Activated CD4-positive, alpha-beta T cell treated with anti-CD3 and anti-CD28 coated beads, Interleukin-2, Interleukin-4, amounts not matched to agents 100 ng/mL and 50 ng/mL, durations not matched to agents 16 hours and 8 hours (primary cell): Measurements from ENCODE around the gene KCNJ6.
"Not testable (repeated sequence)": the region's sequence is repeated elsewhere in the genome, so short reads cannot be mapped to it uniquely, and the experiment has no call there.

Experiments used
- DNase-seq: peaks from one replicate; pipeline ENCODE4 v3.0.0-alpha.2; 2020; ENCODE audit warnings: low spot score

Gene KCNJ6

GRCh38 chr21:37916310-37917051 lies at the start of gene KCNJ6:
Gene KCNJ6 (minus strand): TSS chr21:37916457. CDS start chr21:37840682, 75,775 bp downstream.
- DNase-seq = no peak

- DNase-seq = no peak
Observed at GRCh38 chr21:37965088-37965805, 49.0 kb upstream of the KCNJ6 start.

DNA sequence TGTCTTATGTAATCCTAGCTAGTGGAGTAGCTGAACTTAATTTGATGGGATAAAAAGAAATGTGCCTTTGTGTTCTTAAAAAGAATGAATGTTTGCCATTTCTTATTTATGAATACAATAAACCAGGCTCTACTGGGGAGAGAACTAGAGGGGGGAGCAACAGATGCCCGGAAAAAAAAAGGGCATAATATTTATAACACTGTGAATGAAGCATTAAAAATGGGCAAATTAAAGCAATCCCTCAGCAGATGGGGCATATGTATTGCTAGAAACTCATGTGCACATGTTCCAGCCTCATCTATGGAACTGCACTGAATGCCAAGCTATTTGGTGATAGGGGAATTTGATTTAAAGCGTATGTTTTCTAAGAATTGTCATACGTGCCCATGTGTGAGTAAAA lies 42.3 kb upstream of the KCNJ6 start:
- DNase-seq = no peak

GRCh38 chr21:37956772-37957171 lies 40.5 kb upstream of the KCNJ6 start:
- DNase-seq = no peak

DNA sequence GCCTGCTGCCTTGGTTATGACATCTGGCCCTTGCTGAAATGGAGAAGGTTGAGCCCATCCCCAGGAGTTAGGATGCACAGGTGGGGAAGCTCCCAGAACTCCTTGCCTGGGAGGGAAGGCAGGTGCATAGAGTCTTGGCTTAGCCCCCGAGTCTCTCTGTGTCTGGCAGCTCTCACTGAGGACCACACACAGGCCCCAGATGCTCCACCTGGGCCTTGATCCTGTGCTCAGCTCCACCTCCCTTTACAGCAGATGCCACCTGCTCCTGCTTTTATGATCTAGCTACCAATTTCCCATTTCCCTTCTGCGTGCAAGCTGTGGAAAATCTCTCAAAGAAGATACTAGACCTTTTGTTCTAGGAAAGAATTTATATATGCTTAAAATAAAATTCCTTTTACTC lies 28.8 kb upstream of the KCNJ6 start:
- DNase-seq = no peak

GRCh38 chr21:37944496-37944895 lies 28.2 kb upstream of the KCNJ6 start:
- DNase-seq = no peak

DNA sequence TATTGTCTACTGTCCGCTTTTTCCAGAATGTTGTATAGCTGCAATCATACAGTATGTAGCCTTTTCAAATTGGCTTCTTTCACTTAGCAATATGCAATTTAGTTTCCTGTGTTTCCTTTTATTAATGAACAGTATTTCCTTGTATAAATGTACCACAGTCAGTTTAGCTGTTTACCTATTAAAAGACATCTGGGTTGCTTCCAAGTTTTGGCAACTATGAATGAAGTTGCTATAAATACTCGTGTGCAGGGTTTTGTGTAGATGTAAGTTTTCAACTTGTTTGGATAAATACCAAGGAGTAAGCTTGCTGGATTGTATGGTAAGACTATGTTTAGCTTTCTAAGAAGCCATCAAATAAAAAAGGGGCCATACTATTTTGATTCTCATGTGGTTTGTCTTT lies 24.4 kb upstream of the KCNJ6 start:
- DNase-seq = no peak

GRCh38 chr21:37939838-37940237 lies 23.6 kb upstream of the KCNJ6 start:
- no peak for DNase-seq

GRCh38 chr21:37939251-37939650 lies 23.0 kb upstream of the KCNJ6 start:
- DNase-seq = no peak

DNA sequence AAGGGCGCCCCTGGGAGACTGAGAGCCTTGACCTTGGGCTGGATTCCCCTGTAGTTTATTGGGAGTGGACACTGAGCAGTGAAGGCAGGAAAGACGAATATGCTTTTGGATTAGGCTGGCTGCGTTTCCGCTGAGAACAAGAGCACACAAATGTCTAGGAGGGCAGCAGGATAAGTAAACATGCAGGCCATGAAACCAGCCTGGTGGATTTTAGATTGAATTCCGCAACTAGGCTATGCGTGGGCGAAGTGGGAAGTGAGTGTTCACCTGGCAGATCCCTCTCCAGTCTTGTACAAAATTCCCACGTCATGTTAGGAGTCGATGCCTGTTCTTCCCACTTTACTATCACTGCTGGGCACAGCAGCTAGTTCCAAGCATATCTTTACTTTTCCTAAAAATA lies 21.4 kb upstream of the KCNJ6 start:
- DNase-seq = no peak

GRCh38 chr21:37936010-37936785 lies 19.9 kb upstream of the KCNJ6 start:
- no peak for DNase-seq

DNA sequence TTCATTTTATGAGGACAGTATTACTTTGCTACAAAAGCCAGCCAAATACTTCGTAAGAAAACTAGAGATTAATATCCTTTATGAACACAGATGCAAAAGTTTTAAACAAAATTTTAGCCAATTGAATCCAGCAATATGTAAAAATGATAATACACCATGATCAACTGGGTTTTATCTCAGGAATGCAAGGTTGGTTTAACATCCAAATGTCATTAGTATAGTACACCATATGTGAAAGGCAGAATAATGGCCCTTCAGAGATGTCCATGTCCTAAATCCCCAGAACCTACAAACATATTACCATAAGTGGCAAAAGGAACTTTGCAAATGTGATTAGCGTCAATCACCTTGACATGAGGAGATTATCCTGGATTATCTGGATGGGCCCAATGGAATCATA lies 16.7 kb upstream of the KCNJ6 start:
- DNase-seq = no peak

GRCh38 chr21:37927711-37928110 lies 11.5 kb upstream of the KCNJ6 start:
- no peak for DNase-seq

DNA sequence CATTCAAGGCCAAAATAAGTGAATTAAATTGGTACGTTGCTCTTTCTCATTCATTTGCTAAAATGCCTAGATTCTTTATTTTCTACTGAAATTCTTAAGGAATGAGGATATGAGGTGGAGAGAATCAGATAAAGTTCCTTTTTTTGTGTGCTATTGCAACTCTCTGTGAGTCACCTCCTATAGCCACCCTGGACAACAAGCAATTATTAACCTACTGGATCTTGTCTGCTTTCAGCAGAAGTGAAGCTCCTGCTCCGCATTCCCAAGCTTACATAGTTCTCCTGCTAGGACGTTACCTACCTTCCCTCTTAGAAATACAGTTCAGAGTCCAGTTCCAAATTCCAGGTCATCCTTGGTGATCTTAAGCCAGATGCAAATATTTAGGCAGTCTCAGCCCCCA lies 4.8 kb upstream of the KCNJ6 start:
- DNase-seq = no peak

- not testable (repeated sequence) for DNase-seq
Observed at GRCh38 chr21:37920302-37920701, 4.0 kb upstream of the KCNJ6 start.

DNA sequence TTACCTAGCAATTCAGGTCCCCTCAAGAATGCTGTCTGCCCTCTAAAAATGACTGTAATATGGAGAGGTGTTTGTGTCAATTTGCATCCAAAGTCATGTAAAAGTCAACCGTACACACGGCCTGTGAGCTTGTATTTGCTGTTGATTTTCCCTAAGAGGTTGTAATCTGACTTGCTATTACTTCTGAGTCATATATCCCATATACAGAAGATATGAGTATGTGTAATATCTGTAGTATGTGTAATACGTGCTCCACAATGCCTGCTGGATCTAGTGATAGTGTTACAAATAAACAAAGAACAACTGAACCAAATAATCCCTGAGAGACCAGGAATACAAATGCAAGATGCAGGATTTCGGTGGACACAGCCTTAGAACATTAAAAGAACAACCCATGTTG lies 1.4 kb upstream of the KCNJ6 start:
- DNase-seq = no peak

GRCh38 chr21:37915941-37916309 lies 332 bp downstream of the KCNJ6 start:
- no peak for DNase-seq

- no peak for DNase-seq
Observed at GRCh38 chr21:37915497-37915911, 753 bp downstream of the KCNJ6 start.

- no peak for DNase-seq
Observed at GRCh38 chr21:37912616-37913015, 3.6 kb downstream of the KCNJ6 start.

GRCh38 chr21:37909936-37910335 lies 6.3 kb downstream of the KCNJ6 start:
- DNase-seq = no peak

GRCh38 chr21:37908691-37909090 lies 7.6 kb downstream of the KCNJ6 start:
- no peak for DNase-seq

DNA sequence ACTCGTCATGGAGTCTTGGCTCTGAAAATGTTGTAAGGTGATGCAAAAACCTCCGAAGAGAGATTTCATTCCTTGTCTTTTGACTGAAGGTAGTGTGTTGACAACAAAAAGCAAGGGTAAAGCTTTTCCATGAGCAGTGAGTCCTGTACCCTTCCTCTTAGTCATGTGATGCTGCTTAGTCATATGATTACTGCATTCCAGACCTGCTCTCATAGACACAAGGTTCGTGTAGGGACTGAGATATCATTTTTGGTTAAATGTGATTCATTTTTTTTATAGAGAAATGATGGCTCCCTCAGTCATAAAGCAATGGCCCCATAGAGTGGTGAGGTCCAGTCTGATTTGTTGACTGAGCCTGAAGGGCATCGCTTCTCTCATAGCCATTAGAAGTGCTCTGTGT lies 9.2 kb downstream of the KCNJ6 start:
- no peak for DNase-seq

DNA sequence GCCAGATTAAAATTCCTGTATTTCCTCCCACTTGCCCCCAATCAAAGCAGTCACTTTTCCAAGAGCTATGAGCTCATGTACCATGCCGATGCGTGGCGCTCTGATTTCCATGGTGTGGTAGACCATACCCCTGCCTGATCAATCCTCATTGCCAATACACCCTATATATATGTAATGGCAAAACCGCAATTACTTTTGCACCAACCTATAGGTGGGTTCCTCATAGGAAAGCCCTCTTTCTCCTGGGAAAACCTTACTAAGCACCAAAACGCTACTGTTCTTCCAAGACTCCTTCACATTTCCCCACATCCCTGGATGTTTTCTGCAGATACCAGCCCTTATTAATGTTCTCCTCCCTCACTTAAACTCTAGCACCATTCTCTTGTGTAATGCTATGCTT lies 11.0 kb downstream of the KCNJ6 start:
- no peak for DNase-seq
